Left hindlimb (tissue), 1 donor: Measurements from ENCODE around the gene NRCAM.
"Not testable (repeated sequence)": the region's sequence is repeated elsewhere in the genome, so short reads cannot be mapped to it uniquely, and the experiment has no call there.

Experiments used
- DNase-seq: peaks from one replicate; pipeline ENCODE4 v3.0.0-alpha.2; 2018

The NRCAM gene

GRCh38 chr7:108455998-108456677 lies at the start of gene NRCAM:
Gene NRCAM (minus strand): TSS chr7:108456436. CDS start chr7:108240064, 216,372 bp downstream.
- peak; percentile 78 for DNase-seq

DNA sequence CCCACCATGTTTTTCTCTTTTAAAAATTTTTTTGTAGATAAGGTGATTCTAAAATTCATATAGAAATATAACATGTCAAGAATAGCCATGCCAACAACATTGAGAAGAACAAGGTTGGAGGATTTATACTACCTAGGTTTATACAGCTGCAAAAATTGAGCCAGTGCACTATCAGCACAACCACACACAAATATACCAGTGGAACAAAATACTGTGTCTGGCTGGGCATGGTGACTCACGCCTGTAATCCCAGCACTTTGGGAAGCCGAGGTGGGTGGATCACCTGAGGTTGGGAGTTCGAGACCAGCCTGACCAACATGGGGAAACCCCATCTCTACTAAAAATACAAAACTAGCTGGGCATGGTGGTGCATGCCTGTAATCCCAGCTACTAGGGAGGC lies 48.3 kb upstream of the NRCAM start:
- DNase-seq: not testable (repeated sequence)

DNA sequence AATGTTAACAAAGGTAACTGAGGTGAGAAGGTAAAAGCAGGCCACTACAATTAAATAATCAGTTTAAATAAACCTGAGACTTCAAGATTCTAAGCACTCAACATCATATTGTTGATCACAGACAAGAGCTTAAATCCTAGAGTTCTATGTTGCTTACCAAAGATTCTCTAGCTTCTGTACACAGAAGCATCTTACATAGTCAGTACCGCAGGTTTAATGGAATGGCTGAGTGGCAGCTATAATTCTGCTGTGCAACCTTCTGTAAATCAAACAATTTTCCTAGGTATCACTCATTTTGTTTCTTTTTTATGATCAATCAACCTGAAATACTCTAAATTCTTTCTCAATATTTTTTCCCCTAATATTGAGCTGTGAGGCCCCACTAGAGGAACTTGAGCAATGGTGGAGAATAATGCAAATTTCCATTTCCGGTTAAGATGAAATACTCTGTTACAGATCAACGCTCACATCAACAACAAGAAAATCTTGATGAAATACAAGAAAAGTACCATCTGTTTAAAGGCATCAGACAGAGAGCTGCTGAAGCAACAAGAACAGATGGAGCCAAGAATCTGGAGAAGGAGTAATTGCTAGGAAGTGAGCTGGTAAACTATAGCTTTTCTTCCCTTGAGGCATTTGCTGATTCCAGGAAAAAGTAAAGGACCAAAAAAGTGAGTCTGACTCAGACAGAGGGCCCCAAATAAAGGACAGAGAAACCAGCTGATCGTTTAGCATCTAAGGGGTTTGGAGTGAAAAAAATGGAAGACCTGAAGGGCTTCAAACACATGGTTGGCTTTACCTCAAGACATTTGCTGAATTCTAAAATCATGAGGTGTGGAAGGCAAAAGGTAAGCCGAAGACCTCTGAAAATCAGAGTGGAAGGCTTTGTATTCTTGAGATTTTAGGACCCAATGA lies 47.1 kb upstream of the NRCAM start:
- no peak for DNase-seq

GRCh38 chr7:108499566-108499965 lies 43.3 kb upstream of the NRCAM start:
- no peak for DNase-seq

GRCh38 chr7:108498481-108498880 lies 42.2 kb upstream of the NRCAM start:
- no peak for DNase-seq

- DNase-seq: no peak
These were observed 41.0 kb upstream of the NRCAM start for GRCh38 chr7:108497082-108497725.

DNA sequence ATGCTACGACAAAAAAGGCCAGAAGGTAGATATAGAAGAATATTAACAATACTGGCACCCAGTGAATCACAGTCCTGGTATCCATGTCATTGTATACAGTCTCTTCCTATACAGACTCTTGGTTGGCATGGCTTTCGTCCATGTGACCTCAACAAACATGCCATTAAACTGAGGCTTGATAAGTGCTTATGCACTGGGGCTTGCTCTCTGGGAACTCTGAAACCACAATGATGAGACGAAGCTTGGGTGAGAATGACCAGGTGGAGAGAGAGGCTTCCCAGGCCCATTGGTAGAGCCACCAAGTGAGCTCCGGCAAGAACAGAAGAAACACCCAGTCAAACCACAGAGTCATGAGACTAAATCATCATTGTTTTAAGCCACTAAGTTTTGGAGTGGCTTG lies 36.5 kb upstream of the NRCAM start:
- DNase-seq: no peak

DNA sequence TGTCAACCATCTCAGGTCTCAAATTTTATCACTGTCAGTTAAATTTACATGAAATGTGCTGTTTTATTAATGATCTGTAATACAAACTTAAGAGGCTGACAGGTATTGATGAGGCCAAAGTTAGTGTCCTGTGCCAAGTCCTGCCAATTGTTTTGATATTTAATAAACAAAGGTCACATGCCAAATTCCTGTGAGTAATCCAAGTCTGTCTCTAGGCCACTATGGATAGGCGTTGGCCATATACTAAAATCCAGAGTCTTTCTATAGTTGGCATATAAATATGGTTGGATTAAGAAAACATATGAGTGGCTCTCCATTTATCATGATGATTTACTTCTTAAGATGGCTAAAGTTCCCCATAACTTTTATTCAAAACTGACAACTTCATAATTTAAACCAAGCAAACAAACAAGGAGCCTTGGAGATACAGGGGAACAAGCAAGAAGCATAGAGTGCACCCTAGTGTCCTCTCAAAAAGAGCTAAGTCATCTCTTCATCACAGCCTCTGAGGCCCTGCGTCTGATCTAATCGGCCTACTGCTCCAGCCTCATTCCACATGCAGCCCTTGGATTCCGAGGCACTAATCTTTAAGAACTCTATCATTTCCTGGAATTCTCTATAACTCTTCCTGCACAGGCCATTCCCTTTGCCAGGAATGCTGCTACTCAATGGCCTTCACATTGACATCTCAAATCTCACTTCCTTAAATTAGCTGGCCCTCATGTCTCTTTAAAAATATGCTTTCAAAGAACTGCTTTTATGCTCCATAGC lies 32.7 kb upstream of the NRCAM start:
- no peak for DNase-seq

DNA sequence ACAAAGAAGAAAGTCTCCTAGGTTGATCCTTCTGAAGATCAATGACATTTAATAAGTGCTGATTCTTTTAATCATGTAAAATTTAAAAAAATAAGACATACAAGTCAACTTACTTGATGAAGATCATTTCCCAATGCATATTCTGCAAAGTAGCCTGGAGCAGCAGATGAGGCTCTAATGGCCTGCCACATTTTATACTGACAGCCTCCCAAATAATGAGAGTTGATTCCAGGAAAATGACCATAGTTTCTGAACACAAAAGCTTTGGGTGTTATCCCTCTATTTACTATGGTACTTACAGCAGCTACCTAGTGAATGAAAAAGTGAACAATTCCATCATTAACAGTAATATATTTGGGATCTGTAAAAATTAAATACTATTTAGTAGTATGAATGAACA lies 31.4 kb upstream of the NRCAM start:
- no peak for DNase-seq

- DNase-seq: no peak
These were observed 30.2 kb upstream of the NRCAM start for GRCh38 chr7:108486291-108486966.

- no peak for DNase-seq
These were observed 27.9 kb upstream of the NRCAM start for GRCh38 chr7:108484137-108484536.

- DNase-seq: no peak
These were observed 24.1 kb upstream of the NRCAM start for GRCh38 chr7:108480311-108480710.

- DNase-seq: no peak
These were observed 23.5 kb upstream of the NRCAM start for GRCh38 chr7:108479751-108480150.

DNA sequence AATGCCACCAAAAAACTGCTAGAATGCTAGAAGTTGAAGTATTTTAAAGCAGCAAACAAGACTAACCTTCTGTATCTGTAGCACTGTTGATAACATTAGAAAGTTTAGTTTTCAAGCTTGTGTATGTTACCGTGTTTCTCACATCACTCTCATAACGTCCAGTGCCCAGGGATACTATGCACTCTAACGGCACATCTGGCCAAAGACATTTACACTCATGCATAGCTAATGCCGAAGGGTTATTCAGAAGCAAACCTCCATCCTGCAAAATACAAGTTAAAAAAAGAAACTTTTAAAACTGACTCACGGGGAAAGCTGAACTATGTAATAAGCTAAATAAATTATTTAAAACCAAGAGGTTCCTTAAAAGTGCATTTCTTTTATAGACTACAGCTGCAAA lies 22.9 kb upstream of the NRCAM start:
- no peak for DNase-seq

DNA sequence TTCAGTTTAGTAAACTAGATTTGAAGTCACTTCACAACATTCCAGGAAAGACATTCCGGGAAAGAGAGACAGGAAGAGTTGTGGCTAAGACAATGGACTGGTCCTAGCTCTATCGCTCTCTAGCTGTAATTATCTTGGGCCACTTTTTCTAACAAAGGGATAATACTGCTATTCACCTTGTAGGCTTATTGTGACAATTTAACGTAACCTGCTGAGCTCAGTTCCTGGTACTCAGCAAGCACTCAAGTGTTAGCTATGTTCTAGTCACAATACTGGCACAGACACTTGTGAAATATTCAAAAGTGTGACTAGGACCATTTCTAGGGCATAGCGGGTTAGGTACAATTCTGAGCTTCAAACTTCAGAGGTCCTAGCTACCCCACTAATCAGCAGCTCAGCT lies 12.0 kb upstream of the NRCAM start:
- DNase-seq: no peak

GRCh38 chr7:108467391-108467790 lies 11.2 kb upstream of the NRCAM start:
- DNase-seq: no peak

GRCh38 chr7:108466322-108466721 lies 10.1 kb upstream of the NRCAM start:
- not testable (repeated sequence) for DNase-seq

DNA sequence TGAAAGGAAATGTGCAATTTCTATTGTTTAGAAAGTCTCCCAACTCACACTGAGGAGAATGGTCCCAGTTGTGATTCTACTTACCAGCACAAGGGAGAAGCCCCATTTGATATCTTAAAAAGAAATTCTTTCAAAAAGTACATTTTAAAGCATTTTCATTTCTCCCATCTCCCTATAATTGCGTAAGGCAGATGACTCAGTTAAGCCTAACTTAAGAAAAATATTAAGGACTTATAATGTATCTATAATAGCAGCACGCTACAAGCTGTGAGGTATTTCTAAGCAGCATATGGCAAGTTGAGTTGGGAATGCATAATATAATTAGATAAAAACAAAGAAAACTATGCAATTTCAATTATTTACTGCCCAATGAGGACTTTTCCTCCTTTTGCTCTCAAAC lies 8.5 kb upstream of the NRCAM start:
- no peak for DNase-seq

- no peak for DNase-seq
These were observed 7.4 kb upstream of the NRCAM start for GRCh38 chr7:108463613-108464012.

- DNase-seq: no peak
These were observed 5.6 kb upstream of the NRCAM start for GRCh38 chr7:108461840-108462239.

- DNase-seq: no peak
These were observed 4.7 kb upstream of the NRCAM start for GRCh38 chr7:108460964-108461363.

- no peak for DNase-seq
These were observed 3.8 kb upstream of the NRCAM start for GRCh38 chr7:108459922-108460551.
